Peyer's patch (tissue), 4 donors: ENCODE results near the gene UBXN7. TPM values are rescaled to one million over a fixed set of nuclear protein-coding genes. Genes with fewer than 3 reads are reported as not detected.
A peak's percentile ranks its signal among the peaks of the same experiment; 100 is the strongest.
"Not testable (repeated sequence)": the region's sequence is repeated elsewhere in the genome, so short reads cannot be mapped to it uniquely, and the experiment has no call there.

ENCODE experiments used
- DNase-seq, 3 donors: peaks; one replicate each; pipeline ENCODE4 v3.0.0-alpha.2; 2017 to 2019
- H3K27ac ChIP-seq, 4 donors: fragments of 200-600 bp; sonication (generic); one replicate each; pipeline ENCODE4 v1.5.1; 2016 to 2019
- H3K27me3 ChIP-seq, 2 donors: fragments of 200-600 bp; sonication (generic); one replicate each; pipeline ENCODE4 v1.5.1; 2019
- H3K36me3 ChIP-seq, 3 donors: fragments of 200-600 bp; sonication (generic); one replicate each; pipeline ENCODE4 v1.5.1; 2016 to 2019
- H3K4me1 ChIP-seq, 4 donors: fragments of 200-600 bp; sonication (generic); one replicate each; pipeline ENCODE4 v1.5.1; 2016 to 2019
- H3K4me3 ChIP-seq, 4 donors: fragments of 200-600 bp; sonication (generic); 1 replicate in 3 of 4; 2 replicates in 1 of 4; pipeline ENCODE4 v1.5.1; 2016 to 2019; ENCODE audit warnings: mild to moderate bottlenecking in 1 of 4
- H3K9me3 ChIP-seq, 4 donors: fragments of 200-600 bp; sonication (generic); one replicate each; pipeline ENCODE4 v1.5.1; 2016 to 2019; ENCODE audit warnings: mild to moderate bottlenecking in 1 of 4
- POLR2A ChIP-seq, 2 donors: fragments of 450-650 bp; IDR thresholded peaks; one replicate each; pipeline ENCODE4 v1.5.1; 2017; ENCODE audit warnings: antibody characterized with exemption in 2 of 2, mild to moderate bottlenecking in 2 of 2, moderate library complexity in 2 of 2
- total RNA-seq, 4 donors: library from RNA; depleted of rRNA; stranded (reverse); fragments of >200 nt; gene quantifications; one replicate each; pipeline ENCODE4 v1.1.0, GENCODE V29; 2016
- TF ChIP-seq, protein P1 (sequence below), 6 experiments: fragments of 450-650 bp in 4 of 6; fragments of 200-600 bp in 2 of 6; sonication (generic) in 1 of 6; IDR thresholded peaks; one replicate each; pipeline ENCODE4 v1.5.1; 2017 to 2019; ENCODE audit warnings: antibody characterized with exemption in 6 of 6, mild to moderate bottlenecking in 3 of 6, moderate library complexity in 1 of 6

Gene UBXN7
- total RNA-seq, 4 donors from 2014 or later: 12.3 to 64.4 (median 22.7) TPM

GRCh38 chr3:196317687-196318467, 114.3 kb downstream of the UBXN7 start, which contains the start of gene DYNLT2B:
Gene DYNLT2B (minus strand): TSS chr3:196318240. CDS start chr3:196318152, 88 bp downstream.
- DNase-seq: peak; percentile 84 to 95 (median 93)
- peak within 1 kb of the TSS; percentile 85 to 92 (median 91) for H3K27ac ChIP-seq
- TF ChIP-seq, protein P1, sequence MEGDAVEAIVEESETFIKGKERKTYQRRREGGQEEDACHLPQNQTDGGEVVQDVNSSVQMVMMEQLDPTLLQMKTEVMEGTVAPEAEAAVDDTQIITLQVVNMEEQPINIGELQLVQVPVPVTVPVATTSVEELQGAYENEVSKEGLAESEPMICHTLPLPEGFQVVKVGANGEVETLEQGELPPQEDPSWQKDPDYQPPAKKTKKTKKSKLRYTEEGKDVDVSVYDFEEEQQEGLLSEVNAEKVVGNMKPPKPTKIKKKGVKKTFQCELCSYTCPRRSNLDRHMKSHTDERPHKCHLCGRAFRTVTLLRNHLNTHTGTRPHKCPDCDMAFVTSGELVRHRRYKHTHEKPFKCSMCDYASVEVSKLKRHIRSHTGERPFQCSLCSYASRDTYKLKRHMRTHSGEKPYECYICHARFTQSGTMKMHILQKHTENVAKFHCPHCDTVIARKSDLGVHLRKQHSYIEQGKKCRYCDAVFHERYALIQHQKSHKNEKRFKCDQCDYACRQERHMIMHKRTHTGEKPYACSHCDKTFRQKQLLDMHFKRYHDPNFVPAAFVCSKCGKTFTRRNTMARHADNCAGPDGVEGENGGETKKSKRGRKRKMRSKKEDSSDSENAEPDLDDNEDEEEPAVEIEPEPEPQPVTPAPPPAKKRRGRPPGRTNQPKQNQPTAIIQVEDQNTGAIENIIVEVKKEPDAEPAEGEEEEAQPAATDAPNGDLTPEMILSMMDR (IDR thresholded peaks at IDR 0.05): peak in 2 of 6 experiments; percentile 6 to 29
- peak; percentile 58 to 69 for TF ChIP-seq POLR2A (IDR thresholded peaks at IDR 0.05)

GRCh38 chr3:196316799-196317686, 115.2 kb downstream of the UBXN7 start:
- H3K9me3 ChIP-seq, DNase-seq, H3K27me3 ChIP-seq, H3K36me3 ChIP-seq, H3K4me1 ChIP-seq: not testable (repeated sequence)
- Histone ChIP-seq H3K27ac (peak overlapping the region; percentile 85 to 92 (median 91)), H3K4me3 (peak overlapping the region; percentile 87 to 92 (median 91))

More at GRCh38 chr3:196317687-196318467, 114.3 kb downstream of the UBXN7 start, which contains the start of gene DYNLT2B:
- Histone ChIP-seq H3K36me3 (no peaks in the 10 kb centered on the region), H3K4me3 (peak within 1 kb of the TSS; percentile 87 to 92 (median 91)), H3K9me3 (no peaks in the 10 kb centered on the region), H3K4me1 (peaks cover 0 to 2% (median 0%) of the 10 kb centered on the region in 4 donors), H3K27me3 (no peaks in the 10 kb centered on the region)

DNA sequence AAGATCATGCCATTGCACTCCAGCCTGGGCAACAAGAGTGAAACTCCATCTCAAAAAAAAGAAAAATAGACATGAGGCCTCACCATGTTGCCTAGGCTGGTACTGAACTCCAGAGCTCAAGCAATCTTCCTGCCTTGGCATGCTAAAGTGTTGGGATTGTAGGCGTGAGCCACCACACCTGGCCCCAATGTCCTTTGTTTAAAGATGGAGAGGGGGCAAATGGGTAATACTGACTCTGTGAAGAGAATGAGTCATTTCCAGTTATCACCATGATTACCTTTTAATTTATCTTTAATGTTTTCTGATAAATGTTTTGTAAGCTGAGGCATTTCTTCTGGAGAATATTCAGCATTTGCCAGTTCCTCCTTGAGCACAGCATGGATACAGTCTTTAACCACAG, 116.4 kb downstream of the UBXN7 start:
- TF ChIP-seq, protein P1 (IDR thresholded peaks at IDR 0.05): no peak
- TF ChIP-seq POLR2A (IDR thresholded peaks at IDR 0.05): no peak
- Histone ChIP-seq H3K4me3 (no peak overlapping the region), H3K36me3 (no peaks in the 10 kb centered on the region), H3K27ac (no peak overlapping the region), H3K9me3 (no peaks in the 10 kb centered on the region), H3K27me3 (no peaks in the 10 kb centered on the region), H3K4me1 (peaks cover 0 to 2% (median 0%) of the 10 kb centered on the region in 4 donors)
- DNase-seq: no peak

GRCh38 chr3:196314597-196314996, 117.6 kb downstream of the UBXN7 start:
- peaks cover 0 to 2% (median 0%) of the 10 kb centered on the region in 4 donors for H3K4me1 ChIP-seq
- no peaks in the 10 kb centered on the region for H3K27me3 ChIP-seq
- TF ChIP-seq POLR2A (IDR thresholded peaks at IDR 0.05): no peak
- TF ChIP-seq, protein P1 (IDR thresholded peaks at IDR 0.05): no peak
- H3K36me3 ChIP-seq: no peaks in the 10 kb centered on the region
- H3K27ac ChIP-seq: no peak overlapping the region
- no peaks in the 10 kb centered on the region for H3K9me3 ChIP-seq
- DNase-seq: no peak
- H3K4me3 ChIP-seq: no peak overlapping the region

GRCh38 chr3:196314086-196314485, 118.1 kb downstream of the UBXN7 start:
- not testable (repeated sequence) for H3K27ac ChIP-seq, H3K9me3 ChIP-seq, H3K4me1 ChIP-seq, H3K4me3 ChIP-seq, DNase-seq, H3K27me3 ChIP-seq, H3K36me3 ChIP-seq

DNA sequence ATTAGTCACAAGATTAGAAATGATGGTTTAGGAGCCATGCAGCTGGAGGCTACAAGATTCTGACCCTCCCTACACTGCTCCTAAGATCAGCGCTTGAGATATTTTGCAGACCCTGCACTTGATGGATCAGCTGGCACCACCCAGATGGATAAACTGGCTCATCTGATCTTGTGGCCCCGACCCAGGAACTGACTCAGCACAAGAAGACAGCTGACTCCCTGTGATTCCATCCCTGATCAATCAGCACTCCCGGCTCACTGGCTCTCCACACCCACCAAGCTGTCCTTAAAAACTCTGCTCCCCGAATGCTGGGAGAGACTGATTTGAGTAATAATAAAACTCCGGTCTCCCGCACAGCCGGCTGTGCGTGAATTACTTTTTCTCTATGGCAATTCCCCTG, 129.3 kb downstream of the UBXN7 start:
- DNase-seq, H3K36me3 ChIP-seq, H3K9me3 ChIP-seq, H3K4me1 ChIP-seq, H3K4me3 ChIP-seq, H3K27me3 ChIP-seq, H3K27ac ChIP-seq: not testable (repeated sequence)

GRCh38 chr3:196302551-196302950, 129.7 kb downstream of the UBXN7 start:
- not testable (repeated sequence) for H3K27ac ChIP-seq, H3K4me1 ChIP-seq, H3K36me3 ChIP-seq, H3K9me3 ChIP-seq, H3K4me3 ChIP-seq, DNase-seq, H3K27me3 ChIP-seq
